Hepatocyte (in vitro differentiated cells): ENCODE data around the gene ZBTB20. TPM values are rescaled to one million over a fixed set of nuclear protein-coding genes. Genes with fewer than 3 reads are reported as not detected.
A peak's percentile ranks its signal among the peaks of the same experiment; 100 is the strongest.

ENCODE experiments used
- DNase-seq: peaks from one replicate; pipeline ENCODE4 v3.0.0-alpha.2; 2016; ENCODE audit warnings: low spot score
- H2AFZ ChIP-seq: fragments of 200-600 bp; sonication (generic); 2 replicates; pipeline ENCODE4 v1.6.0; 2016; ENCODE audit warnings: antibody characterized with exemption, mild to moderate bottlenecking
- H3K27ac ChIP-seq: fragments of 200-600 bp; sonication (generic); 2 replicates; pipeline ENCODE4 v1.5.1; 2016; ENCODE audit warnings: mild to moderate bottlenecking
- H3K27me3 ChIP-seq: fragments of 200-600 bp; sonication (generic); 2 replicates; pipeline ENCODE4 v1.6.1; 2016
- H3K36me3 ChIP-seq: fragments of 200-600 bp; sonication (generic); replicated peaks from 2 replicates; pipeline ENCODE4 v1.5.1; 2016; ENCODE audit warnings: low read depth; ENCODE audit not compliant: insufficient read depth
- H3K4me1 ChIP-seq: fragments of 200-600 bp; sonication (generic); 2 replicates; pipeline ENCODE4 v1.5.1; 2016; ENCODE audit warnings: mild to moderate bottlenecking, moderate library complexity; ENCODE audit not compliant: insufficient read depth
- H3K4me2 ChIP-seq: fragments of 200-600 bp; sonication (generic); 2 replicates; pipeline ENCODE4 v1.6.0; 2016
- H3K4me3 ChIP-seq: fragments of 200-600 bp; sonication (generic); 2 replicates; pipeline ENCODE4 v1.5.1; 2016; ENCODE audit warnings: mild to moderate bottlenecking
- H3K79me2 ChIP-seq: fragments of 200-600 bp; sonication (generic); 2 replicates; pipeline ENCODE4 v1.6.0; 2017; ENCODE audit warnings: mild to moderate bottlenecking
- H3K9me2 ChIP-seq: fragments of 200-600 bp; sonication (generic); replicated peaks from 2 replicates; pipeline ENCODE4 v1.6.0; 2017; ENCODE audit warnings: mild to moderate bottlenecking; ENCODE audit not compliant: insufficient read depth
- H3K9me3 ChIP-seq: fragments of 200-600 bp; sonication (generic); 2 replicates; pipeline ENCODE4 v1.5.1; 2016; ENCODE audit warnings: low read depth, mild to moderate bottlenecking
- H4K20me1 ChIP-seq: fragments of 200-600 bp; sonication (generic); 2 replicates; pipeline ENCODE4 v1.6.0; 2016; ENCODE audit warnings: mild to moderate bottlenecking; ENCODE audit not compliant: insufficient read depth, poor library complexity, severe bottlenecking
- EZH2 ChIP-seq: fragments of 200-600 bp; sonication (generic); IDR thresholded peaks from 2 replicates; pipeline ENCODE4 v1.6.1; 2016; ENCODE audit warnings: antibody characterized with exemption, mild to moderate bottlenecking, borderline replicate concordance
- EZH2phosphoT487 ChIP-seq: fragments of 200-600 bp; sonication (generic); IDR thresholded peaks from one replicate; pipeline ENCODE4 v1.6.1; 2018; ENCODE audit warnings: antibody characterized with exemption, mild to moderate bottlenecking, low read depth, moderate library complexity; ENCODE audit not compliant: unreplicated experiment, severe bottlenecking
- WGBS: methylation state at CpG from one replicate; pipeline ENCODE4 v1.1.6; 2016; ENCODE audit warnings: low lambda C conversion rate; ENCODE audit errors: missing lambda C conversion rate; 5-methylcytosine and 5-hydroxymethylcytosine counted together
- polyA plus RNA-seq: library from polyadenylated mRNA; unstranded; fragments of >200 nt; fragmentation: Nextera tagmentation; extraction: Ambion mirVana; gene quantifications from 2 replicates; pipeline ENCODE4 v1.2.1, GENCODE V29; 2016
- total RNA-seq: library from RNA; depleted of rRNA; stranded (reverse); fragments of >200 nt; gene quantifications from 2 replicates; pipeline ENCODE4 v1.2.3, GENCODE V29; 2014
- TF ChIP-seq, protein P1 (sequence below): fragments of 200-600 bp; sonication (generic); IDR thresholded peaks from 2 replicates; pipeline ENCODE4 v1.5.1; 2016; ENCODE audit warnings: antibody characterized with exemption, mild to moderate bottlenecking; ENCODE audit not compliant: poor library complexity

ZBTB20 gene
- total and polyA plus RNA-seq, 2 experiments from 2014 or later, result 25.8 to 28.0 TPM

DNA sequence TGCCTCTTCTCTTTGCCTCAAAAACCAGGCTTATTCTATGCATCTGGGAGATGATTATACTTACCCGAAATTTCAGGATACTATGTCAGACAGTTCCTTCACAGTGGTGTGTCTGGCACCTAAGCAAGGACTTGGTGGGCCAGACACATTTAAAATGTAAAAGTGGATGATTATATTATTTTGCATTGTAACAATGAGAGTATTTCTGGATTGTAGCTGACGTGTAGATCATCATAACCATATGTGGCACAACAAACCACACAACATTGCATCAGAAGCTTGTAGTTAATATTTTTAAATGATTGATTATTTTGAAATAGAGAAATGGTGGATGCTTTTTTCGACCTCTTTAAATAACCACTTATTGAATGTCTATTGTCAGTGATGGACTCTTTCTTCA lies 744.2 kb downstream of the ZBTB20 start:
- Histone ChIP-seq H4K20me1 (no peaks in the 10 kb centered on the region), H3K4me1 (peaks cover 16% of the 10 kb centered on the region), H3K79me2 (no peaks in the 10 kb centered on the region), H3K36me3 (no peaks in the 10 kb centered on the region), H3K9me3 (no peaks in the 10 kb centered on the region), H3K4me3 (no peak overlapping the region), H2AFZ (no peak overlapping the region), H3K9me2 (no peaks in the 10 kb centered on the region), H3K27ac (no peak overlapping the region), H3K4me2 (no peak overlapping the region), H3K27me3 (no peaks in the 10 kb centered on the region)
- DNase-seq, result no peak
- 90% methylated on average over 3 of the region's 3 CpGs for WGBS
- TF ChIP-seq EZH2phosphoT487 (no peak), EZH2 (no peak)
- TF ChIP-seq, protein P1, sequence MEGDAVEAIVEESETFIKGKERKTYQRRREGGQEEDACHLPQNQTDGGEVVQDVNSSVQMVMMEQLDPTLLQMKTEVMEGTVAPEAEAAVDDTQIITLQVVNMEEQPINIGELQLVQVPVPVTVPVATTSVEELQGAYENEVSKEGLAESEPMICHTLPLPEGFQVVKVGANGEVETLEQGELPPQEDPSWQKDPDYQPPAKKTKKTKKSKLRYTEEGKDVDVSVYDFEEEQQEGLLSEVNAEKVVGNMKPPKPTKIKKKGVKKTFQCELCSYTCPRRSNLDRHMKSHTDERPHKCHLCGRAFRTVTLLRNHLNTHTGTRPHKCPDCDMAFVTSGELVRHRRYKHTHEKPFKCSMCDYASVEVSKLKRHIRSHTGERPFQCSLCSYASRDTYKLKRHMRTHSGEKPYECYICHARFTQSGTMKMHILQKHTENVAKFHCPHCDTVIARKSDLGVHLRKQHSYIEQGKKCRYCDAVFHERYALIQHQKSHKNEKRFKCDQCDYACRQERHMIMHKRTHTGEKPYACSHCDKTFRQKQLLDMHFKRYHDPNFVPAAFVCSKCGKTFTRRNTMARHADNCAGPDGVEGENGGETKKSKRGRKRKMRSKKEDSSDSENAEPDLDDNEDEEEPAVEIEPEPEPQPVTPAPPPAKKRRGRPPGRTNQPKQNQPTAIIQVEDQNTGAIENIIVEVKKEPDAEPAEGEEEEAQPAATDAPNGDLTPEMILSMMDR, result no peak

- WGBS, result 87% methylated on average over 3 of the region's 3 CpGs
- Histone ChIP-seq H3K79me2 (no peaks in the 10 kb centered on the region), H4K20me1 (no peaks in the 10 kb centered on the region), H3K36me3 (no peaks in the 10 kb centered on the region), H3K9me2 (no peaks in the 10 kb centered on the region), H3K27me3 (no peaks in the 10 kb centered on the region), H3K4me2 (no peak overlapping the region), H3K9me3 (no peaks in the 10 kb centered on the region), H2AFZ (no peak overlapping the region), H3K4me1 (peaks cover 16% of the 10 kb centered on the region), H3K4me3 (no peak overlapping the region), H3K27ac (peak overlapping the region; percentile 39)
- no peak for TF ChIP-seq EZH2phosphoT487
- TF ChIP-seq EZH2, result no peak
- TF ChIP-seq, protein P1, result no peak
- DNase-seq, result no peak
Observed at GRCh38 chr3:114401346-114401745, 745.7 kb downstream of the ZBTB20 start.

- Histone ChIP-seq H3K9me2 (no peaks in the 10 kb centered on the region), H2AFZ (no peak overlapping the region), H3K4me3 (no peak overlapping the region), H3K79me2 (no peaks in the 10 kb centered on the region), H3K4me2 (peak overlapping the region; percentile 63), H4K20me1 (no peaks in the 10 kb centered on the region), H3K9me3 (no peaks in the 10 kb centered on the region), H3K27ac (peak overlapping the region; percentile 81), H3K4me1 (peaks cover 16% of the 10 kb centered on the region), H3K36me3 (no peaks in the 10 kb centered on the region), H3K27me3 (no peaks in the 10 kb centered on the region)
- TF ChIP-seq, protein P1, result no peak
- DNase-seq, result no peak
- WGBS, result 62% methylated on average over 4 of the region's 4 CpGs
Observed at GRCh38 chr3:114400371-114400770, 746.7 kb downstream of the ZBTB20 start.

GRCh38 chr3:114394551-114394950 lies 752.5 kb downstream of the ZBTB20 start:
- no peak overlapping the region for H2AFZ ChIP-seq
- no peaks in the 10 kb centered on the region for H3K27me3 ChIP-seq
- no peak overlapping the region for H3K27ac ChIP-seq
- no peaks in the 10 kb centered on the region for H3K36me3 ChIP-seq
- H3K4me1 ChIP-seq, result no peaks in the 10 kb centered on the region
- no peaks in the 10 kb centered on the region for H3K9me2 ChIP-seq
- H3K9me3 ChIP-seq, result no peaks in the 10 kb centered on the region
- H4K20me1 ChIP-seq, result no peaks in the 10 kb centered on the region
- H3K4me2 ChIP-seq, result no peak overlapping the region
- 81% methylated on average over 2 of the region's 2 CpGs for WGBS
- H3K79me2 ChIP-seq, result no peaks in the 10 kb centered on the region
- TF ChIP-seq, protein P1, result no peak
- DNase-seq, result no peak
- no peak overlapping the region for H3K4me3 ChIP-seq
